ENCODE results near the gene FAM186B.
"Not testable (repeated sequence)": the region's sequence is repeated elsewhere in the genome, so short reads cannot be mapped to it uniquely, and the experiment has no call there.

Gene FAM186B

GRCh38 chr12:49605539-49605938 is at the start of gene FAM186B:
TSS of gene FAM186B (minus strand) at chr12:49605639. CDS start at chr12:49605477, 162 bp downstream.
- FAIRE-seq: not testable (repeated sequence)

DNA sequence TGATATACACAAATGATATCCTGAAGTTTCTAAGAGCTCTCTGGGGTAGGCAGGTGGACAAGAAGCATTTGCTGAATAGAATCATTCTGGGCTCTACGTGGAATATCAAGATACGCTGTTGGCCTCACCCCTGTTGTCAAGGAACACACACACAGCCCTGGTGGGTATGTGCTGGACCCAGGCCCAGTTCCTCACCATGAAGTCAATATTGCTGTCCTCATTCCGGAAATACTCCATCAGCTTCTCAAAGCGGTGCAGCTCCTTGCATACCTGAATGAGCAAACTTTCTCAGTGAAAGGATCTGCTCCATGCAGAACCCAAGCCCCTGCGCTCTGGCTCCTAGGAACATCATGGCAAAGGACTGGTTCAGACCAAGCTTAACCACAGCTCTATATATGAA is 49.3 kb upstream of the FAM186B start:
- no peak for FAIRE-seq

- no peak for FAIRE-seq
Observed at GRCh38 chr12:49652921-49653520, 47.6 kb upstream of the FAM186B start.

DNA sequence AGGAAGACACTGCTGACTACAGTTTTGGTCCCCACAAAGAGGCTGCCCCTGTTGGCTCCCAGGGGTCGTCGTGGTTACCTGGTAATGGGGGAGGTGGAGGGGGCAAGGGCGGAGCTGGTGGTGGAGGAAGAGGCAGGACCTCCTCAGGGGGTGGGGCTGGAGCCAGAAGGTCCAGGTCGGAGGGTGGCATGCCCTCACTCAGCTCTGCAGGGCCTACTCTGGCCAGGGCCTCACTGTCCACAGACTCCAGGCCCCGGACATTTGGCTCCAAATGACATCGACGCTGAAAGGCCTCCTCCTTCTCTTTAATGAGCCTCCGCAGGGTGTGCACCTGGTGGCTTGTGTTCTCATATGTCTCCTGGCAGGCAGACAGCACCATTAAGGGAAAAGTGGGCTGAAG is 46.4 kb upstream of the FAM186B start:
- no peak for FAIRE-seq

DNA sequence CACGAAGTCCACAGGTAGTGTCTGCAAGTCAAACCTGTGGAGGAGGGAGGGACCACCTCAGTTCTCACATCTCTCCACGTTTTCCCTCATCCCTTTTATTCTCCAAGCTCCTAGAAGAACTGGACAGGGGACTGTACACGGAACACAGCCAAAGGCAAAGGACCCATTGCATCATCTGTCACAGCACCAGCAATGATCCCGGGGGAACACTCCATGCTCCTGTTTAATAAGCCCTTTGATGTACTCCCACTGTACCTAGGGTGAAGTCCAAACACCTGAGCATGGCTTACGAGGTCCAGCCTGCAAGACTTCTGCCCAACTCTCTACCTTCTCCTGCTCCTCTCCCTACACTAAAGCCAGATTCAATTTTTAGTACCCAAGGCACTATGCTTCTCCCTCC is 44.5 kb upstream of the FAM186B start:
- FAIRE-seq: no peak

- FAIRE-seq: no peak
Observed at GRCh38 chr12:49649445-49649844, 44.0 kb upstream of the FAM186B start.

DNA sequence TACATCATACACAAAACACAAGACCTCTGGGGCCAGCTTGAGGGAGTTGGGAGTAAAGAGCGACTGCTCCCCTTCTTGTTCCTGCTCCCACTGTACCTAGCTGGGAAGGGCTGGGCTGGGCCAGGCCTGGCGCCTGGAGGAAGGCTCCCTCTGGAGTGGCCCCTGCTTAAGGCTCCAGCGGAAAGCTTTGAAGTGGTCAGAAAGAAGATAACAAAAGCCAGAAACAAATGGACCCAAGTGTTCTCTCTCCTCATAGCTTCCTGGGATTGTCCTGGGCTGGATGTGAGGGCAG is 43.2 kb upstream of the FAM186B start:
- no peak for FAIRE-seq

- FAIRE-seq: no peak
Observed at GRCh38 chr12:49647827-49648711, 42.6 kb upstream of the FAM186B start.

DNA sequence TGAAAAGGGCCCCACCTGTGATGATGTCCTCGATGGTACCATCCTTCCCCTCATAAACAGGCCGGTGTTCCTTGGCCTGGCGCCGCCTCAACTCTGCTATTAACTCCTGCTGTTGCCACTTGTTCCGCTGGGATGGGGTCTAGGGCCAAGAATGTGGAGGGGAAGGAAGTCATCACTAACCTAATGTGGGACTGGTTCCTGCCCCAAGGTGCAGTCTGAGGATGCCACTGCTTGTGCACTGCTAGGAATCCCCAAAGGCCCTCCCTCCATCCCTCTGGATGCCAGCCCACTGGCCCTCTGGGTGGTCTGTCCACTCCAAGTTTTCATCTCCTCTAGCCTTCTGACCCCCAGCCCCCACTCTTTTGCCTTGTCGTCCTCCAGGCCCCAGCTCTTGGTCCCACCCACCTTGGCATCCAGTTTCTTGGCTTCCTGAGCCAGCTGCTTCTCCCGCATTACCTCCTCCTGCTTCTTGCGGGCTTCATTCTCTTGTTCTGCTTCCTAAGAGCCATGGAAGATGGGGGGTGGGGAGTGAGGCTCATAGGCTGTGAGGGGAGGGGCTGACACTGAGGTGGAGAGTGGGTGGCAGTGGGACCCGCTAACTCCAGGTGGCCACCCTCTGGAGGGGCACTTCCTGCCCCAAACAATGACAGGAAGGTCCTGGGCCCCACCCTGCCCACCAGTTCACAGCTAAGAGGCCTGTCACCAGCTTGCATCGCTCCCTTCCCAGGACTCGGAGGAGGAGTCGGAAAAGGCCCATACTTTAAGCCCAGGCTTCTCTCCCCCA is 41.6 kb upstream of the FAM186B start:
- FAIRE-seq: no peak

DNA sequence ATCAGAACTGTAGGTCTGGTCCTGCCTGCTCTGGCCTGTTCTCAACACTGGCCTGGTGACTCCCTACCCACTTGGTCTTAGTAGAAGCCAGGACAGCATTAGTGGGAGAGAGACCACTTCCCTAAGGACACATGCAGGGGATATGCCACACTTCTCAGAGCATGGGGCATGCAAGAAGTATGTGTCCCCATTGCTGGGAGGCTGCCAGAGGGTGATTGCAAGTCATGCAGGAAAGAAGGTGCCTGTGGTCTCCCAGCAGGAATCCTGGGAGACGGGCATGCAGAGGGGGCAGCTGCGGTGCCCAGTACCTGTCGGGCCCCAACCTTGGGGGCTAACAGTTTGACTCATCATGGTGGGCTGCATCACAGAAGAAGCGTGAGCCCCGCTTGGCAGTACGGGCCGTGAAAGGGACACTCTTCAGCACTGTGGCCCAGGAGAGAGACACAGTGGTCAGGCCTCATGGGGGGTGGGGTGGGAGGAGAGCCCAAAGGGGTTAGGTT is 40.9 kb upstream of the FAM186B start:
- FAIRE-seq: no peak

GRCh38 chr12:49645146-49646039 is 40.0 kb upstream of the FAM186B start:
- FAIRE-seq: no peak

DNA sequence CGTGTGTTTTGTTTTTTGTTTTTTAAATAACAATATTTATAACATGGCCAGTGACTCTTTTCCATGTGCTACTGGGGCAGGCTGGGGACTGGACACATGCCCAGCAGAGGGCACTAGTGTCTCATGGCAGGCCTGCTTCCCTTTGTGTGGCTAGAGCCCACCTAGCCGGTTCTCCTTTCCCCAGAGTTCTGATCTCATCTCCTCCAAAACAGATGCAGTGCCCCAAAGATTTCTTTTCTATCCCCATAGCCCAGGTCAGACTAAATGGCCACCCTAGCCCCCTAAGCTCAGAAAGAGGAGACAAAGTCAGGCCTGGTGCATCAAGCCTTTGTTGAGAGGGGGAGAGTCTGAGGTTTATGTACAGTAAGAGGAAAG is 39.2 kb upstream of the FAM186B start:
- FAIRE-seq: no peak

GRCh38 chr12:49643961-49644619 is 38.7 kb upstream of the FAM186B start:
- FAIRE-seq: no peak

GRCh38 chr12:49643135-49643534 is 37.7 kb upstream of the FAM186B start:
- no peak for FAIRE-seq

DNA sequence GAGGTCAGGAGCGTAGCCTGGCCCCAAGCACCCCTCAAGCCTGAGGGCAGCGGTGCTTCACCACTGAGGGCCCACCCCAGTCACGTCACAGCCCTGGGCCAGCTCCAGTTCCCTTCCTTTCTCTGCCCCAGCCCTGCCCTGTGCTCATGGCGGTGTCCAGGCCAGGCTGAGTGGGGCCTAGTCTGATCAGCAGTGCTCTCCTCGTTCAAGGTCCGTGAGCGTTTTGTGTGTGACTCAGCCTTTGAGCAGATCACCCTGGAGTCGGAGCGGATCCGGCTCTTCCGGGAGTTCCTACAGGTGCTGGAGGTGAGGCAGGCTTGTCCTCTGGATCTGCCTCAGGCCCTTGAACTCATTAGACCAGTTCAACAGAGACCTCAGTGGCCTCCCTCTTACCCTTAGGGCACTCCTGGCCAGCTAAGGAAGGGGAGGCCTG is 36.9 kb upstream of the FAM186B start:
- no peak for FAIRE-seq

GRCh38 chr12:49641748-49642369 is 36.4 kb upstream of the FAM186B start:
- FAIRE-seq: no peak

DNA sequence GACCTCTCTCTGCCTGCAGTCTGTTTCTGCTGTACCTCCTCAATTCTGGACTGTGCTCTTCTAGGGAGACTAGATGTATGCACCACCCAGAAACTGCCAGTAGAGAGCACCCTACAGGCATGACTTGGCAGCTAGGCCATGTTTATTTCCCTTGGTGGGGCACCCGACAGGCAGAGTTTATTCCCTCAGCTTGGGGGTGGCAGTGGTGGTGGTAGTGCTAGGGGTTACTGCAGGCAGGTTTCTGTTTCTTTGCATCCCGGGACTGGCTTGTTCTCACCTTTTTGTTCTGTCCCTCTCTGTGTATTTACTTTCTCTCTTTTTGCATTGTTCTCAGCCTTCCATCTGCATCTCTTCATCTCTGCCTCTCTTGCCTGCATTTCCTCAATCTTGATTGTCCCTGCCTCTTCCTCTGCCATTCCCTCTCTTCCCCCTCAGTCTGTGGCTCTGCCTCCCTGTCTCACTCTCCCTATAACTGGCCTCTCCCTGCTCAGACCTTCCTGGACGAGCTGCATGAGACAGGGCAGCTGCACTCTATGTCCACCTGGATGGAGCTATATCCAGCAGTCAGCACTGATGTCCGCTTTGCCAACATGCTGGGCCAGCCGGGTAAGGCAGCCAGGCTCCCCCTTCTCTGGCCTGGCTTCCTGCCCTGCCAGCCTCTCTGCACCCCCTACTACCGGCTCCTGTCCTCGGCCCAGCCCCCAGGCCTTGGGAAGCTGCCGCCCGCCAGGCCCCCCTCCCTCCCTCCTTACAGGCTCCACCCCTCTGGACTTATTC is 31.7 kb upstream of the FAM186B start:
- no peak for FAIRE-seq

GRCh38 chr12:49636574-49636973 is 31.1 kb upstream of the FAM186B start:
- no peak for FAIRE-seq

DNA sequence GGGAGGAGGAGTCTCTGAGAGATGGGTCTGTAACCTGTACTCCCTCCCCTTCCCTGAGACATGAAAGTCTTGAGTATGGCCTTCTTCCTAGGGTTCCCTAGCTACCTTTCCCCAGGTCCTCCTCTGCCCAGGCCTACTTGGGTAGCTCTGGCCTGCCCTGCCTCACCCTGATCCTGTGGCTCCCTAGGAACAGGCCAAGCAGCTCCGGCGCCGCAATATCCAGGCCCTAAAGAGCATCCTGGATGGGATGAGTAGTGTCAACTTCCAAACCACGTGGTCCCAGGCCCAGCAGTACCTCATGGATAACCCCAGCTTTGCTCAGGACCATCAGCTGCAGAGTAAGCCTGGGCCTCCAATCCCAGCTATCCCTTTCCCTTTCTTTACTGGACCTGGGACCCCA is 30.2 kb upstream of the FAM186B start:
- no peak for FAIRE-seq

DNA sequence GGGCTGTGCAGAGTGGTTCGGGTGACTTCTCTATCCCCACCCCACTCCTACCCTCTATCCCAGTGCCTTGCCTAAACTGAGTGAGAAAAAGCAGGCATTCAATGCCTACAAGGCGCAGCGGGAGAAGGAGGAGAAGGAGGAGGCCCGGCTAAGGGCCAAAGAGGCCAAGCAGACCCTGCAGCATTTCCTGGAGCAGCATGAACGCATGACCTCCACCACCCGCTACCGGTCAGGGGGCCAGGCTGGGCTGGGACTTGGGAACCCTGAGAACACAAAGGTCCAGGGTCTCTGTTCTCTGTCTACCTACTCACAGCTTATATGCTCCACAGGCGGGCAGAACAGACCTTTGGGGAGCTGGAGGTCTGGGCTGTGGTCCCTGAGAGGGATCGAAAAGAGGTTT is 29.6 kb upstream of the FAM186B start:
- no peak for FAIRE-seq

All from TTC549 (cell line).